ENCODE data around the gene SSTR4. TPM values are rescaled to one million over a fixed set of nuclear protein-coding genes. Genes with fewer than 3 reads are reported as not detected.

The SSTR4 gene
- total RNA-seq, 1 donor from 2014 or later = not detected

DNA sequence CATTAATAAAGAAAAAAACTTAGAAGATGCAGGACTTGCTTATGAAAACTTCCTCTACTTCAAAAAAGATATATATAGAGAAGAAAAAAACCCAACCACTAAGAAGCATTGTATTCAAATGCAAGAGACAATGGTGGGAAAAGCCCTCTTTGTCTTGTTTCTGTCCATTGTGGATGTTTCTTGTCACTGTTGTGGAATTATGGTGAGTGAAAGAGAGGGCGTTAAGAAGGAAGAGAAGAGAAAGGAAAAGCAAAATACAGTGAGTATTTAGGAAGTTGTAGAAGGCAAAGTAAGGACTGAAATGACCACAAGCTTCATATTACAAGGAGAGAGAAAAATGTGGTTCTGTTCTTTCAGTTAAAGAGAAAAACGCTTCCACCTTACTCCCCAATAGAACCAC, 28.5 kb downstream of the SSTR4 start:
- FAIRE-seq (no peak), DNase-seq (ENCODE audit: low read depth) (no peak)
- H3K4me3 ChIP-seq (ENCODE audit: low read depth, low read length) = no peak overlapping the region
- no peak for TF ChIP-seq CTCF (IDR thresholded peaks at IDR 0.05; ENCODE audit: insufficient read depth, low read length, severe bottlenecking)
- H3K27me3 ChIP-seq (ENCODE audit: control insufficient read depth, insufficient read depth, low read length) = no peaks in the 10 kb centered on the region
- no peaks in the 10 kb centered on the region for H3K36me3 ChIP-seq (ENCODE audit: control insufficient read depth, insufficient read depth, low read length)

DNA sequence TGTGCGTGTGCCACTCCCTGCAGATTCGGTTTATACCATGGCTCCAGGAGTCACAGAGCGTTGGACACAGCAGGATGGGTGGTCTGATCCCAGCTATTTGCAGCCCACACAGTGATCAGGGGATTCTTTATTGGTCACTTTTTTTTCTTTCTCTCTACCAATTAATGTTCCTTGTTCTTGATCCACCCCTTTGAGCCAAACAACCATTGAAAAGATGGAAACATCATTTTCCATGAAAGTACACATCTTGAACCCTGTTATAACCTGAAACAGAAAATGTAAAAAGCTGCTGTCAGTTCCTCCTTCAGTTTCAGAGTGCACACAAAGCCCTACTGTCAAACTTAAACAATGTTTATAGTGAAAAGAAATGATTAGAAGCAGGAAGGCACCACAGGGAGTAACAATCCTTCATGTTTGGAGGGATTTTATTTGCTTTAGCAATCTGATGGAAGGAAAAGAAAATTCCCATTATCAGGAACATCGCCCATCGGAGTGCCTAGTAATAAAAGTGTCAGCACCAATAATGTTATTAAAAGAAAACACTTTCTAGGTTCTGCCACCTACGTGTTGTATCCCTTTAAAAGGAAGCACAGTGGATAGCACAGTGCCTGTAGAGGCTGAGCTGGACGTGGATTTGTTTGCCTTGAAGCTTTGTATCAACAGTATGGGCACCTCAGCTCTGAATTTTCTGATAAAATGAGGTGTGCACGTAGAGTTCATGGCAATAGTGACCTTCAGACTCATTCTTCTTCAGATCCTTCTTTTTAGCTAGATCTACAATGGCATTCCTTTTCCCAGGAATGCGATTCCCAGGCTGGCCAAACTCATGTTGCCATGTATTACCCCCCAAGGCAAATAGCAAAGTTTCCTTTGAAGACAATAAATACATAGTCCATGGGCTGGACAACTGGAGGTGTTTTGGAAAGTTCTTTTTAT, 30.4 kb downstream of the SSTR4 start:
- DNase-seq (ENCODE audit: low read depth) (no peak), FAIRE-seq (no peak)
- Histone ChIP-seq H3K4me3 (ENCODE audit: low read depth, low read length) (no peak overlapping the region), H3K27me3 (ENCODE audit: control insufficient read depth, insufficient read depth, low read length) (no peaks in the 10 kb centered on the region), H3K36me3 (ENCODE audit: control insufficient read depth, insufficient read depth, low read length) (no peaks in the 10 kb centered on the region)
- TF ChIP-seq CTCF (IDR thresholded peaks at IDR 0.05; ENCODE audit: insufficient read depth, low read length, severe bottlenecking) = no peak

- TF ChIP-seq CTCF (IDR thresholded peaks at IDR 0.05; ENCODE audit: insufficient read depth, low read length, severe bottlenecking) = no peak
- no peak for FAIRE-seq
These were observed 31.7 kb downstream of the SSTR4 start for GRCh38 chr20:23066772-23067171.

GRCh38 chr20:23068283-23068682, 33.2 kb downstream of the SSTR4 start:
- no peak for TF ChIP-seq CTCF (IDR thresholded peaks at IDR 0.05; ENCODE audit: insufficient read depth, low read length, severe bottlenecking)
- FAIRE-seq = no peak

More at GRCh38 chr20:23066772-23067171, 31.7 kb downstream of the SSTR4 start:
- Histone ChIP-seq H3K36me3 (ENCODE audit: control insufficient read depth, insufficient read depth, low read length) (no peaks in the 10 kb centered on the region), H3K4me3 (ENCODE audit: low read depth, low read length) (no peak overlapping the region), H3K27me3 (ENCODE audit: control insufficient read depth, insufficient read depth, low read length) (no peaks in the 10 kb centered on the region)
- DNase-seq (ENCODE audit: low read depth) = no peak

GRCh38 chr20:23069108-23069507, 34.0 kb downstream of the SSTR4 start:
- no peaks in the 10 kb centered on the region for H3K27me3 ChIP-seq (ENCODE audit: control insufficient read depth, insufficient read depth, low read length)
- TF ChIP-seq CTCF (IDR thresholded peaks at IDR 0.05; ENCODE audit: insufficient read depth, low read length, severe bottlenecking) = no peak
- FAIRE-seq = no peak

More at GRCh38 chr20:23068283-23068682, 33.2 kb downstream of the SSTR4 start:
- Histone ChIP-seq H3K27me3 (ENCODE audit: control insufficient read depth, insufficient read depth, low read length) (no peaks in the 10 kb centered on the region), H3K36me3 (ENCODE audit: control insufficient read depth, insufficient read depth, low read length) (no peaks in the 10 kb centered on the region), H3K4me3 (ENCODE audit: low read depth, low read length) (no peak overlapping the region)
- no peak for DNase-seq (ENCODE audit: low read depth)

More at GRCh38 chr20:23069108-23069507, 34.0 kb downstream of the SSTR4 start:
- Histone ChIP-seq H3K36me3 (ENCODE audit: control insufficient read depth, insufficient read depth, low read length) (no peaks in the 10 kb centered on the region), H3K4me3 (ENCODE audit: low read depth, low read length) (no peak overlapping the region)
- no peak for DNase-seq (ENCODE audit: low read depth)
